K562 (cell line): Measurements from ENCODE around the gene RPL10A. TPM values are rescaled to one million over a fixed set of nuclear protein-coding genes. Genes with fewer than 3 reads are reported as not detected.

Source experiments
- CBX3 ChIP-seq, 2 experiments: IDR thresholded peaks; 1 replicate in 1 of 2; 2 replicates in 1 of 2; pipeline ENCODE4 v1.6.1; 2012; ENCODE audit warnings: inconsistent platforms in 2 of 2, low read length in 2 of 2, borderline replicate concordance in 1 of 2, control low read depth in 1 of 2
- KAT8 ChIP-seq: fragments of 450-650 bp; IDR thresholded peaks from 2 replicates; pipeline ENCODE4 v1.6.1; 2016; ENCODE audit warnings: low read depth, mild to moderate bottlenecking
- MTF1 ChIP-seq: fragments of 250-450 bp; sonication (Bioruptor Pico); IDR thresholded peaks from 2 replicates; pipeline ENCODE4 v1.9.0; 2021; ENCODE audit warnings: moderate library complexity, mild to moderate bottlenecking, inconsistent platforms, borderline replicate concordance
- NUFIP1 ChIP-seq: fragments of 450-650 bp; IDR thresholded peaks from 2 replicates; pipeline ENCODE4 v1.6.1; 2018; ENCODE audit not compliant: partially characterized antibody
- POLR2B ChIP-seq: fragments of 450-650 bp; IDR thresholded peaks from 2 replicates; pipeline ENCODE4 v1.6.1; 2018; ENCODE audit warnings: low read depth; ENCODE audit not compliant: partially characterized antibody
- POLR2G ChIP-seq: fragments of 200-400 bp; formaldehyde crosslinking; IDR thresholded peaks from 2 replicates; pipeline ENCODE4 v1.6.1; 2017; ENCODE audit warnings: low read depth, mild to moderate bottlenecking, antibody characterized with exemption, low read length, moderate library complexity
- PPARD ChIP-seq: fragments of 250-450 bp; sonication (Bioruptor Pico); IDR thresholded peaks from 2 replicates; pipeline ENCODE4 v1.8.0; 2022; ENCODE audit warnings: inconsistent platforms, mild to moderate bottlenecking, moderate library complexity
- RBM22 ChIP-seq: fragments of 200-400 bp; formaldehyde crosslinking; IDR thresholded peaks from 2 replicates; pipeline ENCODE4 v1.6.1; 2018; ENCODE audit warnings: low read length, low read depth; ENCODE audit not compliant: poor library complexity, severe bottlenecking
- SMARCA4 ChIP-seq: fragments of 450-650 bp; IDR thresholded peaks from 2 replicates; pipeline ENCODE4 v1.6.1; 2016
- SMARCA5 ChIP-seq: fragments of 450-650 bp; IDR thresholded peaks from 2 replicates; pipeline ENCODE4 v1.6.1; 2016
- SRSF9 ChIP-seq: fragments of 200-400 bp; formaldehyde crosslinking; IDR thresholded peaks from 2 replicates; pipeline ENCODE4 v1.6.1; 2017; ENCODE audit warnings: low read depth, low read length, borderline replicate concordance
- ZBTB7A ChIP-seq: IDR thresholded peaks from 2 replicates; pipeline ENCODE4 v1.6.1; 2011; ENCODE audit warnings: low read depth, mild to moderate bottlenecking, low read length, moderate library complexity, borderline replicate concordance; ENCODE audit not compliant: control insufficient read depth
- ZFPM2 ChIP-seq: fragments of 250-450 bp; sonication (Bioruptor Pico); IDR thresholded peaks from 2 replicates; pipeline ENCODE4 v1.5.1; 2022; ENCODE audit warnings: mild to moderate bottlenecking
- ZNF134 ChIP-seq: fragments of 250-450 bp; sonication (Bioruptor Pico); conservative IDR thresholded peaks from 2 replicates; pipeline ENCODE4 v1.4.0; 2020
- ZNF239 ChIP-seq: fragments of 250-450 bp; sonication (Bioruptor Pico); IDR thresholded peaks from 2 replicates; pipeline ENCODE4 v1.4.0; 2020; ENCODE audit warnings: mild to moderate bottlenecking
- ZNF584 ChIP-seq: fragments of 200-800 bp; sonication (Bioruptor generic); IDR thresholded peaks from 2 replicates; pipeline ENCODE4 v1.6.1; 2016; ENCODE audit warnings: low read depth, mild to moderate bottlenecking, missing genetic modification characterization, missing compliant biosample characterization
- ZNF668 ChIP-seq: fragments of 250-450 bp; sonication (Bioruptor Pico); IDR thresholded peaks from 2 replicates; pipeline ENCODE4 v1.8.0; 2022; ENCODE audit warnings: mild to moderate bottlenecking, inconsistent platforms
- ZNF695 ChIP-seq: fragments of 450-650 bp; formaldehyde crosslinking; IDR thresholded peaks from 2 replicates; pipeline ENCODE4 v1.4.0; 2020; ENCODE audit warnings: mild to moderate bottlenecking, moderate library complexity
- polyA plus RNA-seq, 8 experiments: library from polyadenylated mRNA; depleted of rRNA in 4 of 8; stranded (reverse) in 5 of 8; unstranded in 3 of 8; fragments of >200 nt; fragmentation: Nextera tagmentation in 2 of 8; fragmentation: Illumina TruSeq in 1 of 8; extraction: Ambion mirVana in 2 of 8; extraction: Trizol in 1 of 8; gene quantifications; 2 replicates each; pipeline versions ENCODE4 v1.2.1 to v1.2.3, GENCODE V29; 2011 to 2014; ENCODE audit warnings: inconsistent platforms in 1 of 8, missing spikeins in 1 of 8
- total RNA-seq, 7 experiments: library from RNA; depleted of rRNA in 6 of 7; stranded (reverse); fragments of >200 nt in 6 of 7; fragmentation: Illumina TruSeq in 2 of 7; extraction: Trizol in 2 of 7; gene quantifications; 2 replicates each; pipeline versions ENCODE4 v1.2.1 to v1.2.3, GENCODE V29; 2011 to 2021; ENCODE audit warnings: low replicate concordance in 1 of 7
- TF ChIP-seq, protein P1 (sequence below): fragments of 200-800 bp; sonication (Bioruptor generic); IDR thresholded peaks from 2 replicates; pipeline ENCODE4 v1.6.1; 2017; ENCODE audit warnings: missing genetic modification characterization, missing compliant biosample characterization
- TF ChIP-seq, protein P2 (sequence below): fragments of 450-650 bp; formaldehyde crosslinking; IDR thresholded peaks from 2 replicates; pipeline ENCODE4 v1.4.0; 2020; ENCODE audit warnings: mild to moderate bottlenecking, moderate library complexity
- TF ChIP-seq, protein P3 (sequence below): fragments of 450-650 bp; IDR thresholded peaks from 2 replicates; pipeline ENCODE4 v1.7.0; 2016; ENCODE audit warnings: borderline replicate concordance

The RPL10A gene
- total and polyA plus RNA-seq, 9 of the 15 experiments (the other 6 are each of a cell fraction or from before 2014, with no cell fraction given), result 1,589 to 3,237 (median 2,116) TPM

DNA sequence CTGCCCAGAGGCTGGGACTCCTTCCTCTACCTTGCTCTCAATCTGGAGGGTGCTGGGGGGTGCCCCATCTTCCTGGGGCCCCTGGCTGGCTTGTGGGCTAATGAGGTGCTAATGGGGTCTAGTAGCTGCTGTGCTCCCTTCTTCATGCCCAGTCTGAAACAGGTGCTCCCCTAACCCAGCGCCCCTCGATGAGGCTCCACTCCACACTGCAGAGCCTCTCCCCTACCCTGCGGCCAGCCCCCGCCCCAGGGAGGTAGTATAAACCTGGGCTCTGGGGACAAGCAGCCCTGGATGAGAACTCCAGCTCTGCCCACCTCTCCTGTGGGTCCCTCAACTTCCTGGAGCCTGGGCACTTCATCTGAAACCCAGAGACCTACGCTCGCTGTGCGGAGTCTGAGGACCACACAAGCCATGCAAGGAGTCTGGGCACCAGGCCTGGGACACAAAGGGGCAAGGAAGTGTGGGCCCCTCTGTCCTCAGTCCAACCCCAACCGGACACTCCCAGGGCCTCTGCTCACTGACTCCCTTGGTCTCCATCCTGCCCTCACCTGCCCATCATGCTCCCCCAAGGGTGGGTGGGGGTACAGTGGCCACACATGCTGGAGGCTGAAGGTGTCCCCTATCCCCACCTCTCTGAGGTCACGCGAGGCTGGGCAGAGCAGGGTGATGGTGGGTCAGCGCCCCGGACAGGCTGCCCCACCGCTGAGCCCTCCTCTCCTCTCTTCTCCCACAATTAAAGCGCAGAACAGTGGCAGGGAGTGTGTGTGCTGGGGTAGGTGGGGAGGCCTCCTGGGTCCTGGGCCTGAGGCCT, 6.1 kb downstream of the RPL10A start (continued):
- TF ChIP-seq, protein P1, sequence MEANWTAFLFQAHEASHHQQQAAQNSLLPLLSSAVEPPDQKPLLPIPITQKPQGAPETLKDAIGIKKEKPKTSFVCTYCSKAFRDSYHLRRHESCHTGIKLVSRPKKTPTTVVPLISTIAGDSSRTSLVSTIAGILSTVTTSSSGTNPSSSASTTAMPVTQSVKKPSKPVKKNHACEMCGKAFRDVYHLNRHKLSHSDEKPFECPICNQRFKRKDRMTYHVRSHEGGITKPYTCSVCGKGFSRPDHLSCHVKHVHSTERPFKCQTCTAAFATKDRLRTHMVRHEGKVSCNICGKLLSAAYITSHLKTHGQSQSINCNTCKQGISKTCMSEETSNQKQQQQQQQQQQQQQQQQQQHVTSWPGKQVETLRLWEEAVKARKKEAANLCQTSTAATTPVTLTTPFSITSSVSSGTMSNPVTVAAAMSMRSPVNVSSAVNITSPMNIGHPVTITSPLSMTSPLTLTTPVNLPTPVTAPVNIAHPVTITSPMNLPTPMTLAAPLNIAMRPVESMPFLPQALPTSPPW (CRISPR knock-in tag), result no peak
- TF ChIP-seq ZNF695 (CRISPR knock-in tag) (no peak), SMARCA4 (no peak), KAT8 (no peak), PPARD (CRISPR knock-in tag) (no peak), ZFPM2 (CRISPR knock-in tag) (no peak), RBM22 (peak; percentile 65), MTF1 (no peak), CBX3 (IDR thresholded peaks at IDR 0.05; ENCODE audit: borderline replicate concordance in 1 of 2, low read length in 2 of 2) (no peak), POLR2B (peak; percentile 37), SMARCA5 (no peak), ZNF584 (CRISPR knock-in tag) (no peak), NUFIP1 (no peak), SRSF9 (no peak), ZNF668 (CRISPR knock-in tag) (no peak), POLR2G (peak; percentile 82), ZNF239 (no peak), ZBTB7A (0 out of 2 replicates have a peak, but pooled peaks have one; percentile 28), ZNF134 (CRISPR knock-in tag) (no peak)
- TF ChIP-seq, protein P2, sequence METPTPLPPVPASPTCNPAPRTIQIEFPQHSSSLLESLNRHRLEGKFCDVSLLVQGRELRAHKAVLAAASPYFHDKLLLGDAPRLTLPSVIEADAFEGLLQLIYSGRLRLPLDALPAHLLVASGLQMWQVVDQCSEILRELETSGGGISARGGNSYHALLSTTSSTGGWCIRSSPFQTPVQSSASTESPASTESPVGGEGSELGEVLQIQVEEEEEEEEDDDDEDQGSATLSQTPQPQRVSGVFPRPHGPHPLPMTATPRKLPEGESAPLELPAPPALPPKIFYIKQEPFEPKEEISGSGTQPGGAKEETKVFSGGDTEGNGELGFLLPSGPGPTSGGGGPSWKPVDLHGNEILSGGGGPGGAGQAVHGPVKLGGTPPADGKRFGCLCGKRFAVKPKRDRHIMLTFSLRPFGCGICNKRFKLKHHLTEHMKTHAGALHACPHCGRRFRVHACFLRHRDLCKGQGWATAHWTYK (CRISPR knock-in tag), result no peak
- TF ChIP-seq, protein P3, sequence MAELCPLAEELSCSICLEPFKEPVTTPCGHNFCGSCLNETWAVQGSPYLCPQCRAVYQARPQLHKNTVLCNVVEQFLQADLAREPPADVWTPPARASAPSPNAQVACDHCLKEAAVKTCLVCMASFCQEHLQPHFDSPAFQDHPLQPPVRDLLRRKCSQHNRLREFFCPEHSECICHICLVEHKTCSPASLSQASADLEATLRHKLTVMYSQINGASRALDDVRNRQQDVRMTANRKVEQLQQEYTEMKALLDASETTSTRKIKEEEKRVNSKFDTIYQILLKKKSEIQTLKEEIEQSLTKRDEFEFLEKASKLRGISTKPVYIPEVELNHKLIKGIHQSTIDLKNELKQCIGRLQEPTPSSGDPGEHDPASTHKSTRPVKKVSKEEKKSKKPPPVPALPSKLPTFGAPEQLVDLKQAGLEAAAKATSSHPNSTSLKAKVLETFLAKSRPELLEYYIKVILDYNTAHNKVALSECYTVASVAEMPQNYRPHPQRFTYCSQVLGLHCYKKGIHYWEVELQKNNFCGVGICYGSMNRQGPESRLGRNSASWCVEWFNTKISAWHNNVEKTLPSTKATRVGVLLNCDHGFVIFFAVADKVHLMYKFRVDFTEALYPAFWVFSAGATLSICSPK, result no peak
